Measurements from ENCODE around the gene ETV1. TPM values are rescaled to one million over a fixed set of nuclear protein-coding genes. Genes with fewer than 3 reads are reported as not detected.

Gene ETV1
- total RNA-seq, 1 donor: 75.7 TPM

DNA sequence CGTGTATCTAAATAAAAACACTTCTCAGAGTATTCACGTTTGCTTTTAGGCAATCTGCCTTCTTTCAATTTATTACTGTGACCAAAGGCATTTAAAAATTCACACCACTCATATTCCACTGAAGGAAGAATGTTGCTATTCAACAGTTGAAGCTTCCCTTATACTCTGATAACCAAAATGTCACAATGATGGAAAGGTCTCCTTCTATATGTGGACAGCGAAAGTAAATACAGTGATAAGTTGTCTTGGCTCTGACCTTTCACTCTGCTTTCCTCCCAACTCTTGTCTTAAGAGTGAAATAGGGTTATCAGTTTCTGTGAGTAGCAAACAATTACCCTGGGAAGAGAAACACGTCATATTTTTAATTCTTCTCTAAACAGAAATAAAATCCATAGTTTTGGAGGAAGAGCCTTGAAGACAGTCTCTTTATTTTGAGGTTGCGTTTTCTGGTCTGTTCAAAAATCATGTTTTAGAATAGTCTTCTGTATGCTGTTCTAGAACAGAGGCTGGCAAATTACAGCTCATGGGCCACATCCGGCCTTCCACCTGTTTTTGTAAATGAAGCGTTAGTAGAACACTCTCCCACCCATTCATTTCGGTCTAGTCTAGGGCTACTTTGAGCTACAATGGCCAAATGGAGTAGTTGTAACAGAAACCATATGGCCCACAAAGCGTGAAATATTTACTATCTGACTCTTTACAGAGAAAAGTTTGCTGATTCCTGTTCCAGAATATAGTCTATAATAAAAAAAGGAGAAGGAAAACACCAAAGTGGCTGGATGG, 41.3 kb downstream of the ETV1 start:
- no peak for TF ChIP-seq CTCF (IDR thresholded peaks at IDR 0.05; ENCODE audit: insufficient read depth, low read length)
- no peak overlapping the region for H3K4me3 ChIP-seq (ENCODE audit: low read depth, low read length)
- no peak for DNase-seq (ENCODE audit: low read depth)

DNA sequence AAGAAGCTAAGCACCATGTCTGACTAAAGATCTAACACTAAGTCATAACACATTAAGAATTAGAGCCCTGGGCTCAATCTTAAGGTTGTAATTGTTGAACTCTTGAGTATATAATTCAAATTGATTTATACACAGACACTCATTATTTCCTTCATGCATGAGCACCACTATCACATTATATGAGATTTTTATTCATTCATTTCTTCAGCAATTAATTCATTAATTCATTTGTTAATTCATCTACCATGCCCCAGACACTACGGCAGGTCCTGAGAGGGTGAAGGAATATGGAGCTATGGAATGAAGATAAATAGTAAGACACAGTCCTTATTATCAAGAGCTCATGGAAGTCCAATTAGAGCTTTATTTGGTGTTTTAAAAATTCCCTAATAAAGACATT, 41.9 kb downstream of the ETV1 start:
- H3K4me3 ChIP-seq (ENCODE audit: low read depth, low read length): no peak overlapping the region
- TF ChIP-seq CTCF (IDR thresholded peaks at IDR 0.05; ENCODE audit: insufficient read depth, low read length): no peak
- DNase-seq (ENCODE audit: low read depth): no peak

GRCh38 chr7:13946181-13946580, 43.3 kb downstream of the ETV1 start:
- TF ChIP-seq CTCF (IDR thresholded peaks at IDR 0.05; ENCODE audit: insufficient read depth, low read length): no peak
- H3K4me3 ChIP-seq (ENCODE audit: low read depth, low read length): no peak overlapping the region
- DNase-seq (ENCODE audit: low read depth): peak; percentile 56

DNA sequence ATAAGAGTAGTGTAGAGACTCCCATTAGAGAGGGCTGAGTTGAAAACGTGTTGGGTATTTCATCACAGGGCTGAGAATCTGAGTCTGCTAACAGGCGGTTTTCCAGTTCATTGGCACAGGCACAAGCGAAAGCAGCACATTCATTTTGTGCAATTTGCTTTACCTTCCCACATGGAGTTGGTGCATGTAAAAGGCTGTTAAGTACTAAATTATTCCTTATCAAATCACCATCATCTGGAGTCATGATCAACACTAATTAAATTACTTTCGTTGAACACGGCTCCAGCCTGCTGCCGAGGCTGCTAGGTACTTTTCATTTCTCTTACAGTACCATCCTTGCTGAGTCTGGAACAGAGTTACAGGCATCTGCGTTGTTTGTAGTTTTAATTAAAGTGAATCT, 43.8 kb downstream of the ETV1 start:
- no peak for TF ChIP-seq CTCF (IDR thresholded peaks at IDR 0.05; ENCODE audit: insufficient read depth, low read length)
- peak; percentile 74 for DNase-seq (ENCODE audit: low read depth)
- peak overlapping the region; percentile 48 for H3K4me3 ChIP-seq (ENCODE audit: low read depth, low read length)

DNA sequence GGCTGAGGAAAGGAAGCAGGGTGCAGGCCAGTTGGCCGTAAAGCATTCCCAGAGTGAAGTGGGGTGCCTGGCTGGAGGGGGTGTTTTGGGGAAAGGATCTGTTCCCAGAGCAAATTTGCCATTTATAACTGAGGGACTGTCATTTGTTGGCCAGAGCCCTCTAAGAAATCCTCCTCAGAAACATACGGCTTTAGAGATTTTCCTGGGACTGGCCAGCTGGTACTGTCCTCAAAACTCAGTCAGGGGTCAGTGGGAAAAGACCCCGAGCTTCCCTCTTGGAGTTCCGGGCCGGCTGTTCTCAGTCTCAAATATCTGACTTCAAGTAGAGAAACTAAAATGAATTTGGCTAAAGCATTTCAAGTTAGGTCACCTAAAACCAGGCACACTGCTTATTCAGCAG, 55.9 kb downstream of the ETV1 start:
- TF ChIP-seq CTCF (IDR thresholded peaks at IDR 0.05; ENCODE audit: insufficient read depth, low read length): no peak
- H3K4me3 ChIP-seq (ENCODE audit: low read depth, low read length): no peak overlapping the region
- no peak for DNase-seq (ENCODE audit: low read depth)

GRCh38 chr7:13933091-13933490, 56.4 kb downstream of the ETV1 start:
- H3K4me3 ChIP-seq (ENCODE audit: low read depth, low read length): no peak overlapping the region
- DNase-seq (ENCODE audit: low read depth): peak; percentile 62
- no peak for TF ChIP-seq CTCF (IDR thresholded peaks at IDR 0.05; ENCODE audit: insufficient read depth, low read length)

DNA sequence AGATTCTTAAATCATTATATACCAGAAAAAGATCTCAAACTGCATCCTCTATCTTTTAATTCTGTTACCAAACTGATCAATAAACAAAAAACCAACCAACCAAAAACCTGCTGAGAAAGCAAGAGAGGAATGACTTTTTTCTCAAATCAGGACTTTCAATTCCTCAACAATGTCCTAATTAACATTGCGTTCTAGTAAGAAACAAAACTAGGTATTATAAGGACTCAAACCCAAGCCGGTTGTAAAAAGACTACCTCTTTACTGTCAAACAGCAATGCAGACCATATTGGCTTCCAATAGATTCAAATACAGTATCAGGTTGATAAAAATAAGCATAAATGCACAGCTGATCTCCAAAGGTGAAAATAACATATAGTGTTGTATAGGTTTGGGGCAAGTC, 57.3 kb downstream of the ETV1 start:
- no peak for TF ChIP-seq CTCF (IDR thresholded peaks at IDR 0.05; ENCODE audit: insufficient read depth, low read length)
- no peak overlapping the region for H3K4me3 ChIP-seq (ENCODE audit: low read depth, low read length)
- DNase-seq (ENCODE audit: low read depth): no peak
